A673 (cell line): ENCODE measurements around the gene SUSD6. TPM values are rescaled to one million over a fixed set of nuclear protein-coding genes. Genes with fewer than 3 reads are reported as not detected.

Source experiments
- BruUV-seq: library from RNA; stranded (reverse); fragments of 400-500 nt; replicated peaks from 2 replicates; lab custom pipeline; 2021; lab: Mats Ljungman, UMichigan
- CTCF ChIA-PET: fragments of 300-600 bp; sonication (Branson Sonifier 250); formaldehyde crosslinking; loops from one replicate; lab custom pipeline; 2022; ENCODE audit warnings: antibody characterized with exemption; lab: Charles Lee
- POLR2A ChIA-PET: fragments of 300-600 bp; sonication (Branson Sonifier 250); formaldehyde crosslinking; loops from one replicate; lab custom pipeline; 2022; ENCODE audit warnings: antibody characterized with exemption; ENCODE audit not compliant: low non-redundant PET; lab: Charles Lee
- DNase-seq: peaks from one replicate; pipeline ENCODE4 v3.0.0-alpha.2; 2015; ENCODE audit warnings: low spot score
- H3K27ac ChIP-seq: fragments of 200-600 bp; sonication (generic); 2 replicates; pipeline ENCODE4 v1.5.1; 2016; ENCODE audit warnings: mixed run types, low read depth, mild to moderate bottlenecking, mixed read lengths, antibody characterized with exemption, low read length; ENCODE audit not compliant: poor library complexity, severe bottlenecking
- H3K27me3 ChIP-seq: fragments of 200-600 bp; sonication (generic); replicated peaks from 2 replicates; pipeline ENCODE4 v1.6.1; 2017; ENCODE audit warnings: mixed run types, low read depth, mild to moderate bottlenecking, mixed read lengths, antibody characterized with exemption, low read length; ENCODE audit not compliant: insufficient read depth, poor library complexity
- H3K36me3 ChIP-seq: fragments of 200-600 bp; sonication (generic); 2 replicates; pipeline ENCODE4 v1.6.1; 2016; ENCODE audit warnings: mixed run types, mild to moderate bottlenecking, mixed read lengths, antibody characterized with exemption, low read length; ENCODE audit not compliant: insufficient read depth, poor library complexity, severe bottlenecking
- H3K4me1 ChIP-seq: fragments of 200-600 bp; sonication (generic); 2 replicates; pipeline ENCODE4 v1.6.1; 2017; ENCODE audit warnings: mixed run types, mild to moderate bottlenecking, mixed read lengths, antibody characterized with exemption, low read length; ENCODE audit not compliant: insufficient read depth, poor library complexity, severe bottlenecking
- H3K4me3 ChIP-seq: fragments of 200-600 bp; sonication (generic); 2 replicates; pipeline ENCODE4 v1.5.1; 2016; ENCODE audit warnings: low read depth, mixed run types, mild to moderate bottlenecking, mixed read lengths, low read length; ENCODE audit not compliant: poor library complexity, severe bottlenecking
- H3K9me3 ChIP-seq: fragments of 200-600 bp; sonication (generic); 2 replicates; pipeline ENCODE4 v1.6.1; 2016; ENCODE audit warnings: mixed run types, low read depth, mild to moderate bottlenecking, mixed read lengths, antibody characterized with exemption, low read length; ENCODE audit not compliant: poor library complexity, severe bottlenecking
- EZH2 ChIP-seq: fragments of 200-600 bp; sonication (generic); IDR thresholded peaks from 2 replicates; pipeline ENCODE4 v1.6.1; 2017; ENCODE audit warnings: borderline replicate concordance, low read depth, mild to moderate bottlenecking, mixed read lengths, antibody characterized with exemption, low read length; ENCODE audit not compliant: poor library complexity, severe bottlenecking
- intact Hi-C: fragments of 100-400 bp; cut with micrococcal nuclease; formaldehyde crosslinking; loops from one replicate; pipeline ENCODE4 v1.10.0; 2022; ENCODE audit not compliant: unreplicated experiment
- total RNA-seq: library from RNA; stranded (reverse); gene quantifications from 2 replicates; pipeline ENCODE4 v1.2.3, GENCODE V29; 2021
- TF ChIP-seq, protein P1 (sequence below): fragments of 300-800, 200-600 bp; sonication (generic); conservative IDR thresholded peaks from 2 replicates; pipeline ENCODE4 v1.5.1; 2017; ENCODE audit warnings: low read depth, mild to moderate bottlenecking, antibody characterized with exemption, low read length, moderate library complexity, mixed read lengths

SUSD6 gene
- total RNA-seq, 1 experiment from 2014 or later: 9.2 TPM

DNA sequence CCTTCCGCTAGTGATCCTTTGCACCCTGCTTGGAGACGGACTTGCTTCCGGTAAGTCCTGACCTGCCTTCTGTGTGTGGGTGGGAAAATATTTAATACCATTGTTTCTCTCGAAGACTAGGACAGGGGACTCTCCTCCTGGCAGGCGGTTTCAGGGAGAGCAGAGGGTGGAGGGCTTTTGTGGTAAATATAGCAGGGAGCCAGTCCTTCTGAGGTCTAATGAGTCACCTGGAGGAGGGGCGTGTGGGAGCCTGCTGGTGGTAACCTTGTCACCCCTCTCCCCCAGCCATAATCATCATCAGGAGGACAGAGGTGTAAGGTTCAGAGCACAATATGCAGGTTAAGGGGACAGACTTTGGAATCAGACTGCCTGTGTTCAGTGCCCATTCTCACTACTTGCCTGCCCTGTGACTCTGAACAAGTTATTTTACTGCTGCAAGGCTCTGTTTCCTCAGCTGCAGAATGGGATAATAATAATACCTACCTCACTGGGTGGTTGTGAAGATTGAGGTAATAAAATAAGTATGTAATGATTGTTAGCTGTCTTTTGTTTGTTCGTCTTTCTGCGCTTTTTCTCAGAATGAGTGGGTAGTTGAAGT is 47.4 kb downstream of the SUSD6 start:
- Histone ChIP-seq H3K4me3 (no peak overlapping the region), H3K9me3 (no peaks in the 10 kb centered on the region), H3K36me3 (no peaks in the 10 kb centered on the region), H3K27ac (no peak overlapping the region), H3K27me3 (no peaks in the 10 kb centered on the region), H3K4me1 (no peaks in the 10 kb centered on the region)
- POLR2A ChIA-PET: no interaction called here
- TF ChIP-seq, protein P1, sequence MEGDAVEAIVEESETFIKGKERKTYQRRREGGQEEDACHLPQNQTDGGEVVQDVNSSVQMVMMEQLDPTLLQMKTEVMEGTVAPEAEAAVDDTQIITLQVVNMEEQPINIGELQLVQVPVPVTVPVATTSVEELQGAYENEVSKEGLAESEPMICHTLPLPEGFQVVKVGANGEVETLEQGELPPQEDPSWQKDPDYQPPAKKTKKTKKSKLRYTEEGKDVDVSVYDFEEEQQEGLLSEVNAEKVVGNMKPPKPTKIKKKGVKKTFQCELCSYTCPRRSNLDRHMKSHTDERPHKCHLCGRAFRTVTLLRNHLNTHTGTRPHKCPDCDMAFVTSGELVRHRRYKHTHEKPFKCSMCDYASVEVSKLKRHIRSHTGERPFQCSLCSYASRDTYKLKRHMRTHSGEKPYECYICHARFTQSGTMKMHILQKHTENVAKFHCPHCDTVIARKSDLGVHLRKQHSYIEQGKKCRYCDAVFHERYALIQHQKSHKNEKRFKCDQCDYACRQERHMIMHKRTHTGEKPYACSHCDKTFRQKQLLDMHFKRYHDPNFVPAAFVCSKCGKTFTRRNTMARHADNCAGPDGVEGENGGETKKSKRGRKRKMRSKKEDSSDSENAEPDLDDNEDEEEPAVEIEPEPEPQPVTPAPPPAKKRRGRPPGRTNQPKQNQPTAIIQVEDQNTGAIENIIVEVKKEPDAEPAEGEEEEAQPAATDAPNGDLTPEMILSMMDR: no peak
- no peak for TF ChIP-seq EZH2
- intact Hi-C loops: no loop called here
- DNase-seq: no peak
- BruUV-seq: no TSS peak
- CTCF ChIA-PET: no interaction called here

DNA sequence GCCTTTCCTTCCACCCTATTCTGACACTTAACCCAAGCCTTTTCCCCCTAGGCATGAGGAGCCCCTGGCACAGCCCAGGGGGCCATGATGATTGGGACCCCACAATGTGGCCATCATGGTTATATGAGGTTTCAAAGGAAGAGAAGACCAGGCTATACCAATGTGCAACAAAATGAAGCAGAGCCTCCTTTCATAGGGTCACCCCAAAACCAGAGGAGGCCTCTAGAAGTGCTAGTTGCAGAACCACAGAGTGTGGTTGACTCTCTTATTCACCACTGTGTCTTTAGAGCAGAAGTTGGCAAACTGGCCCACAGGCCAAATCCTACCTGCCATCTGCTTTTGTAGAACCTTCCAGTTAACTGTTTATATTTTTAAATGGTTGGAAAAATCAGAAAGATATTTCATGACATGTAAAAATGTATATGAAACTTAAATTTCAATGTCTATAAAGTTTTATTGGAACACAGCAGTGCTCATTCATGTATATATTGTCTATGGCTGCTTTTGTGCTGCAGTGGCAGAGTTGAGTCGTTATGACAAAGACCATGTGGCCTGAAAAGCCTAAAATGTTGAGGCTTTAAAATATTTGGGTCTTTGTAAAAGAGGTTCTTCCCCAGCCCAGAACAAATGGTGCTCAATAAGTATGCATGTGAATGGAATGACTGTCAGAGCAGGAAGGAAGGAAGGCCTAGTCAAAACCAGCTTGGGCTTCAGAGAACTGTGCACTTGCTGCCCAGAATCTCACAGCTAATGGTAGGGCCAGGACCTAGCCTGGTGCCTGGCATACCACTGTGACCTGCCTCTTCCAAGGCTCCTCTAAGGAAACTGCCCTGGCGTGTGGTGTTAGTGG is 49.2 kb downstream of the SUSD6 start:
- no TSS peak for BruUV-seq
- DNase-seq: no peak
- Histone ChIP-seq H3K27ac (no peak overlapping the region), H3K9me3 (no peaks in the 10 kb centered on the region), H3K36me3 (no peaks in the 10 kb centered on the region), H3K4me3 (no peak overlapping the region), H3K4me1 (no peaks in the 10 kb centered on the region), H3K27me3 (no peaks in the 10 kb centered on the region)
- TF ChIP-seq EZH2: no peak
- TF ChIP-seq, protein P1: no peak
- ChIA-PET CTCF (no interaction called here), POLR2A (no interaction called here)
- intact Hi-C loops: no loop called here

DNA sequence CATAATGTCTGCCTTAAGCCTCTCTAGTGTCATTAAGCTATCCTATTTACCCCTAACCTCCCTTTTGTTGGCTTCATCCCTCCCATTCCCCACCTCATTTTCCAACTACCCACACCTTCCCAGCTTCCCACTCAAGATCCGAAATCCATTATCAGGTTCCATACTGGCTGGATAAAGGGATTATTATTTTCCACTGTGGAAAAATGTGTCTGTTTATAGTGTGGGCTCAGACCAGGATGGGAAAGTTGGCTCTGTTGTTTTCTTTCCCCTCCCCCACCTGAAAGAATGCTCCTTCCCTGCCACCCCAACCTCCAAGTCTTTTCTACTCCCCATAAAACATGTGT is 49.8 kb downstream of the SUSD6 start:
- no peak for DNase-seq
- TF ChIP-seq, protein P1: no peak
- TF ChIP-seq EZH2: no peak
- ChIA-PET POLR2A (no interaction called here), CTCF (no interaction called here)
- no peaks in the 10 kb centered on the region for H3K36me3 ChIP-seq
- no peaks in the 10 kb centered on the region for H3K9me3 ChIP-seq
- intact Hi-C loops: no loop called here
- no peaks in the 10 kb centered on the region for H3K4me1 ChIP-seq
- BruUV-seq: no TSS peak
- no peaks in the 10 kb centered on the region for H3K27me3 ChIP-seq
- H3K27ac ChIP-seq: no peak overlapping the region
- H3K4me3 ChIP-seq: no peak overlapping the region
